HepG2 (cell line): ENCODE data around the gene MVP. TPM values are rescaled to one million over a fixed set of nuclear protein-coding genes. Genes with fewer than 3 reads are reported as not detected.

ENCODE experiments used
- AHR ChIP-seq: IDR thresholded peaks from 2 replicates; pipeline ENCODE4 v1.6.1; 2018; ENCODE audit warnings: missing genetic modification reagents, missing compliant biosample characterization
- CBFB ChIP-seq: sonication (generic); formaldehyde crosslinking; IDR thresholded peaks from 2 replicates; pipeline ENCODE4 v1.4.0; 2020; ENCODE audit warnings: missing genetic modification reagents
- GPN1 ChIP-seq: sonication (generic); formaldehyde crosslinking; IDR thresholded peaks from 2 replicates; pipeline ENCODE4 v1.5.1; 2020; ENCODE audit warnings: missing genetic modification reagents, borderline replicate concordance
- HOXA3 ChIP-seq: sonication (generic); formaldehyde crosslinking; IDR thresholded peaks from 2 replicates; pipeline ENCODE4 v1.5.0; 2020; ENCODE audit warnings: missing genetic modification reagents
- KLF11 ChIP-seq: IDR thresholded peaks from 2 replicates; pipeline ENCODE4 v1.6.1; 2016; ENCODE audit warnings: missing compliant biosample characterization
- MIER3 ChIP-seq: IDR thresholded peaks from 2 replicates; pipeline ENCODE4 v1.6.1; 2016; ENCODE audit warnings: missing compliant biosample characterization, borderline replicate concordance
- PHB2 ChIP-seq: fragments of 450-650 bp; IDR thresholded peaks from 2 replicates; pipeline ENCODE4 v1.6.1; 2018; ENCODE audit not compliant: partially characterized antibody
- THYN1 ChIP-seq: sonication (generic); formaldehyde crosslinking; IDR thresholded peaks from 2 replicates; pipeline ENCODE4 v1.8.1; 2023; ENCODE audit warnings: low read depth, mild to moderate bottlenecking, moderate library complexity, missing genetic modification reagents, borderline replicate concordance
- ZKSCAN8 ChIP-seq: IDR thresholded peaks from 2 replicates; pipeline ENCODE4 v1.6.1; 2016; ENCODE audit warnings: borderline replicate concordance, missing genetic modification reagents, missing compliant biosample characterization
- ZNF737 ChIP-seq: sonication (generic); formaldehyde crosslinking; IDR thresholded peaks from 2 replicates; pipeline ENCODE4 v1.5.0; 2020; ENCODE audit warnings: missing genetic modification reagents, mild to moderate bottlenecking, borderline replicate concordance
- ZNF781 ChIP-seq: sonication (generic); formaldehyde crosslinking; IDR thresholded peaks from 2 replicates; pipeline ENCODE4 v1.5.1; 2020; ENCODE audit warnings: borderline replicate concordance, mild to moderate bottlenecking, missing genetic modification reagents; ENCODE audit errors: not compliant biosample characterization
- polyA plus RNA-seq, 8 experiments: library from polyadenylated mRNA; depleted of rRNA in 3 of 8; stranded (reverse) in 7 of 8; unstranded in 1 of 8; fragments of >200 nt; fragmentation: Illumina TruSeq in 4 of 8; extraction: Trizol in 4 of 8; gene quantifications; 2 replicates each; pipeline versions ENCODE4 v1.2.1 to v1.2.3, GENCODE V29; 2011 to 2016; ENCODE audit warnings: low read depth in 4 of 8, missing spikeins in 1 of 8, mixed read lengths in 1 of 8; ENCODE audit not compliant: insufficient read depth in 1 of 8
- total RNA-seq, 5 experiments: library from RNA; depleted of rRNA; stranded (reverse); fragments of >200 nt; fragmentation: Illumina TruSeq; extraction: Trizol; gene quantifications; 2 replicates each; pipeline ENCODE4 v1.2.3, GENCODE V29; 2016; ENCODE audit warnings: low read depth in 1 of 5
- TF ChIP-seq, protein P1 (sequence below), 2 experiments: sonication (generic) in 1 of 2; formaldehyde crosslinking in 1 of 2; IDR thresholded peaks; 2 replicates each; pipeline versions ENCODE4 v1.4.0 to v1.6.1; 2016 to 2020; ENCODE audit warnings: borderline replicate concordance in 1 of 2, low read depth in 1 of 2, mild to moderate bottlenecking in 1 of 2, missing genetic modification reagents in 1 of 2
- TF ChIP-seq, protein P2 (sequence below): sonication (generic); formaldehyde crosslinking; IDR thresholded peaks from 2 replicates; pipeline ENCODE4 v1.4.0; 2020; ENCODE audit warnings: missing genetic modification reagents
- TF ChIP-seq, protein P3 (sequence below): sonication (generic); formaldehyde crosslinking; IDR thresholded peaks from 2 replicates; pipeline ENCODE4 v1.5.0; 2020; ENCODE audit warnings: mild to moderate bottlenecking, missing genetic modification reagents
- TF ChIP-seq, protein P4 (sequence below): sonication (generic); formaldehyde crosslinking; IDR thresholded peaks from 2 replicates; pipeline ENCODE4 v1.8.1; 2023; ENCODE audit warnings: mild to moderate bottlenecking, missing genetic modification reagents
- TF ChIP-seq, protein P5 (sequence below): sonication (generic); formaldehyde crosslinking; IDR thresholded peaks from 2 replicates; pipeline ENCODE4 v1.5.1; 2020; ENCODE audit warnings: mild to moderate bottlenecking, moderate library complexity, missing genetic modification reagents
- TF ChIP-seq, protein P6 (sequence below): sonication (generic); formaldehyde crosslinking; IDR thresholded peaks from 2 replicates; pipeline ENCODE4 v1.5.0; 2020; ENCODE audit warnings: missing genetic modification reagents

MVP gene
- total and polyA plus RNA-seq, 2 of the 13 experiments (the other 11 are each of a cell fraction or from before 2014, with no cell fraction given), result 22.9 to 43.5 TPM

DNA sequence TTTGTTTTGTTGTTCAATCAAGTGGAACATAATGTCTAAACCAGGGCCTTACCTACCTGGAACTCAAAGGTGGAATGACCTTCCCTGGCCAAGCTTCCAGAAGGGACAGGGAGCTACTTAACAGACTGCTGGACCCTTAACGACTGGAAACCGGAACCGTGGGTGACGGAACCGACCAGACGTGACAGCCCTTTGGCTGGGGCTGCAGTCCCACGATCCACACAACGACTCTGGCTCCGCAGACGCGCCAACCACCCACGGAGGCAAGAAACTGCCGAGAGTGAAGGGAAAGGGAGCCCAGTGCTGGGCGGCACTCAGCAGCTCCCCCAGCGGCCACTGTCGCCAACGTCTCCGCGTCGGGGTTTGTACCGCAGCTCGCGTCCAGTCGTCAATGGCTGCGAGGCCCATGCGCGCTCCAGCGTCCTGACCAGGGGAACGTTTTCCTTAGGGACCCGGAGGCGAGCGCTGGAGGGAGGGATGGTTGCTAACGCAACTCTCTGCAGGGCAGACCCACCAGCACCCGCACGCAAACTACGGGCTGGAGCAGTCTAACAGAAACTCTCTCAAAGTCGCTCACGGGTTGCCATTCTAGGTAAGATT lies 35.3 kb upstream of the MVP start (continued):
- TF ChIP-seq, protein P1, sequence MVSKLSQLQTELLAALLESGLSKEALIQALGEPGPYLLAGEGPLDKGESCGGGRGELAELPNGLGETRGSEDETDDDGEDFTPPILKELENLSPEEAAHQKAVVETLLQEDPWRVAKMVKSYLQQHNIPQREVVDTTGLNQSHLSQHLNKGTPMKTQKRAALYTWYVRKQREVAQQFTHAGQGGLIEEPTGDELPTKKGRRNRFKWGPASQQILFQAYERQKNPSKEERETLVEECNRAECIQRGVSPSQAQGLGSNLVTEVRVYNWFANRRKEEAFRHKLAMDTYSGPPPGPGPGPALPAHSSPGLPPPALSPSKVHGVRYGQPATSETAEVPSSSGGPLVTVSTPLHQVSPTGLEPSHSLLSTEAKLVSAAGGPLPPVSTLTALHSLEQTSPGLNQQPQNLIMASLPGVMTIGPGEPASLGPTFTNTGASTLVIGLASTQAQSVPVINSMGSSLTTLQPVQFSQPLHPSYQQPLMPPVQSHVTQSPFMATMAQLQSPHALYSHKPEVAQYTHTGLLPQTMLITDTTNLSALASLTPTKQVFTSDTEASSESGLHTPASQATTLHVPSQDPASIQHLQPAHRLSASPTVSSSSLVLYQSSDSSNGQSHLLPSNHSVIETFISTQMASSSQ (IDR thresholded peaks at IDR 0.05; ENCODE audit: low read depth), result no peak
- TF ChIP-seq, protein P1 (CRISPR knock-in tag; IDR thresholded peaks at IDR 0.05; ENCODE audit: borderline replicate concordance), result no peak
- TF ChIP-seq MIER3 (CRISPR knock-in tag) (peak; percentile 54; the same call in 1 of the 2 replicates), ZKSCAN8 (peak; percentile 60; the same call in 1 of the 2 replicates), THYN1 (CRISPR knock-in tag) (no peak), ZNF737 (CRISPR knock-in tag) (no peak), HOXA3 (CRISPR knock-in tag) (peak; percentile 94), CBFB (CRISPR knock-in tag) (peak; percentile 80; the same call in 1 of the 2 replicates), GPN1 (CRISPR knock-in tag) (0 out of 2 replicates have a peak, but pooled peaks have one; percentile 53), KLF11 (peak; percentile 32; the same call in 1 of the 2 replicates), ZNF781 (no peak), PHB2 (no peak), AHR (CRISPR knock-in tag) (0 out of 2 replicates have a peak, but pooled peaks have one; percentile 26)
- TF ChIP-seq, protein P2, sequence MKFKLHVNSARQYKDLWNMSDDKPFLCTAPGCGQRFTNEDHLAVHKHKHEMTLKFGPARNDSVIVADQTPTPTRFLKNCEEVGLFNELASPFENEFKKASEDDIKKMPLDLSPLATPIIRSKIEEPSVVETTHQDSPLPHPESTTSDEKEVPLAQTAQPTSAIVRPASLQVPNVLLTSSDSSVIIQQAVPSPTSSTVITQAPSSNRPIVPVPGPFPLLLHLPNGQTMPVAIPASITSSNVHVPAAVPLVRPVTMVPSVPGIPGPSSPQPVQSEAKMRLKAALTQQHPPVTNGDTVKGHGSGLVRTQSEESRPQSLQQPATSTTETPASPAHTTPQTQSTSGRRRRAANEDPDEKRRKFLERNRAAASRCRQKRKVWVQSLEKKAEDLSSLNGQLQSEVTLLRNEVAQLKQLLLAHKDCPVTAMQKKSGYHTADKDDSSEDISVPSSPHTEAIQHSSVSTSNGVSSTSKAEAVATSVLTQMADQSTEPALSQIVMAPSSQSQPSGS (CRISPR knock-in tag), result peak; percentile 81
- TF ChIP-seq, protein P3, sequence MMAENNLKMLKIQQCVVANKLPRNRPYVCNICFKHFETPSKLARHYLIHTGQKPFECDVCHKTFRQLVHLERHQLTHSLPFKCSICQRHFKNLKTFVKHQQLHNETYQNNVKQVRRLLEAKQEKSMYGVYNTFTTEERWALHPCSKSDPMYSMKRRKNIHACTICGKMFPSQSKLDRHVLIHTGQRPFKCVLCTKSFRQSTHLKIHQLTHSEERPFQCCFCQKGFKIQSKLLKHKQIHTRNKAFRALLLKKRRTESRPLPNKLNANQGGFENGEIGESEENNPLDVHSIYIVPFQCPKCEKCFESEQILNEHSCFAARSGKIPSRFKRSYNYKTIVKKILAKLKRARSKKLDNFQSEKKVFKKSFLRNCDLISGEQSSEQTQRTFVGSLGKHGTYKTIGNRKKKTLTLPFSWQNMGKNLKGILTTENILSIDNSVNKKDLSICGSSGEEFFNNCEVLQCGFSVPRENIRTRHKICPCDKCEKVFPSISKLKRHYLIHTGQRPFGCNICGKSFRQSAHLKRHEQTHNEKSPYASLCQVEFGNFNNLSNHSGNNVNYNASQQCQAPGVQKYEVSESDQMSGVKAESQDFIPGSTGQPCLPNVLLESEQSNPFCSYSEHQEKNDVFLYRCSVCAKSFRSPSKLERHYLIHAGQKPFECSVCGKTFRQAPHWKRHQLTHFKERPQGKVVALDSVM, result peak; percentile 78; the same call in 1 of the 2 replicates
- TF ChIP-seq, protein P4, sequence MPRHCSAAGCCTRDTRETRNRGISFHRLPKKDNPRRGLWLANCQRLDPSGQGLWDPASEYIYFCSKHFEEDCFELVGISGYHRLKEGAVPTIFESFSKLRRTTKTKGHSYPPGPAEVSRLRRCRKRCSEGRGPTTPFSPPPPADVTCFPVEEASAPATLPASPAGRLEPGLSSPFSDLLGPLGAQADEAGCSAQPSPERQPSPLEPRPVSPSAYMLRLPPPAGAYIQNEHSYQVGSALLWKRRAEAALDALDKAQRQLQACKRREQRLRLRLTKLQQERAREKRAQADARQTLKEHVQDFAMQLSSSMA (CRISPR knock-in tag), result no peak
- TF ChIP-seq, protein P5, sequence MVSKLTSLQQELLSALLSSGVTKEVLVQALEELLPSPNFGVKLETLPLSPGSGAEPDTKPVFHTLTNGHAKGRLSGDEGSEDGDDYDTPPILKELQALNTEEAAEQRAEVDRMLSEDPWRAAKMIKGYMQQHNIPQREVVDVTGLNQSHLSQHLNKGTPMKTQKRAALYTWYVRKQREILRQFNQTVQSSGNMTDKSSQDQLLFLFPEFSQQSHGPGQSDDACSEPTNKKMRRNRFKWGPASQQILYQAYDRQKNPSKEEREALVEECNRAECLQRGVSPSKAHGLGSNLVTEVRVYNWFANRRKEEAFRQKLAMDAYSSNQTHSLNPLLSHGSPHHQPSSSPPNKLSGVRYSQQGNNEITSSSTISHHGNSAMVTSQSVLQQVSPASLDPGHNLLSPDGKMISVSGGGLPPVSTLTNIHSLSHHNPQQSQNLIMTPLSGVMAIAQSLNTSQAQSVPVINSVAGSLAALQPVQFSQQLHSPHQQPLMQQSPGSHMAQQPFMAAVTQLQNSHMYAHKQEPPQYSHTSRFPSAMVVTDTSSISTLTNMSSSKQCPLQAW (CRISPR knock-in tag), result peak; percentile 53
- TF ChIP-seq, protein P6, sequence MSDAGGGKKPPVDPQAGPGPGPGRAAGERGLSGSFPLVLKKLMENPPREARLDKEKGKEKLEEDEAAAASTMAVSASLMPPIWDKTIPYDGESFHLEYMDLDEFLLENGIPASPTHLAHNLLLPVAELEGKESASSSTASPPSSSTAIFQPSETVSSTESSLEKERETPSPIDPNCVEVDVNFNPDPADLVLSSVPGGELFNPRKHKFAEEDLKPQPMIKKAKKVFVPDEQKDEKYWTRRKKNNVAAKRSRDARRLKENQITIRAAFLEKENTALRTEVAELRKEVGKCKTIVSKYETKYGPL (CRISPR knock-in tag), result no peak
